Subcutaneous adipose tissue (tissue), 4 donors: ENCODE data around the gene UBALD2. TPM values are rescaled to one million over a fixed set of nuclear protein-coding genes. Genes with fewer than 3 reads are reported as not detected.

Source experiments
- CTCF ChIP-seq: fragments of 450-650 bp; IDR thresholded peaks from one replicate; pipeline ENCODE4 v1.5.1; 2016; ENCODE audit warnings: low read depth, mild to moderate bottlenecking, control low read depth, antibody characterized with exemption, moderate library complexity
- total RNA-seq, 4 donors: library from RNA; depleted of rRNA; stranded (reverse); fragments of >200 nt; gene quantifications; one replicate each; pipeline ENCODE4 v1.1.0, GENCODE V29; 2016

UBALD2 gene
- total RNA-seq, 4 donors from 2014 or later = 12.6 to 21.9 (median 15.0) TPM

GRCh38 chr17:76272541-76273444, 7.6 kb downstream of the UBALD2 start:
- no peak for TF ChIP-seq CTCF

GRCh38 chr17:76273445-76274111, 8.4 kb downstream of the UBALD2 start:
- no peak for TF ChIP-seq CTCF

GRCh38 chr17:76274112-76274956, 9.2 kb downstream of the UBALD2 start:
- no peak for TF ChIP-seq CTCF

- TF ChIP-seq CTCF = no peak
Measured at GRCh38 chr17:76275382-76276068, 10.4 kb downstream of the UBALD2 start.

- TF ChIP-seq CTCF = no peak
Measured at GRCh38 chr17:76276069-76276431, 10.9 kb downstream of the UBALD2 start.

- no peak for TF ChIP-seq CTCF
Measured at GRCh38 chr17:76276461-76277299, 11.5 kb downstream of the UBALD2 start.
